Erythroblast (primary cell): ENCODE measurements around the gene CLSTN2.

Source experiments
- DNase-seq, 2 experiments: peaks; one replicate each; lab custom pipeline; 2025; lab: John Stamatoyannopoulos, UW
- GATA1 ChIP-seq: IDR thresholded peaks from 2 replicates; pipeline ENCODE4 v1.6.1; 2011; ENCODE audit warnings: low read depth, mild to moderate bottlenecking, control low read depth, low read length, moderate library complexity
- POLR2A ChIP-seq: IDR thresholded peaks from 2 replicates; pipeline ENCODE4 v1.6.1; 2011; ENCODE audit warnings: mild to moderate bottlenecking, low read length

Gene CLSTN2

GRCh38 chr3:140067487-140067886 is 132.5 kb downstream of the CLSTN2 start:
- TF ChIP-seq GATA1 = no peak
- TF ChIP-seq POLR2A = no peak

GRCh38 chr3:140068494-140069017 is 133.6 kb downstream of the CLSTN2 start:
- TF ChIP-seq POLR2A = no peak
- TF ChIP-seq GATA1 = no peak
- DNase-seq = no peak

More at GRCh38 chr3:140067487-140067886, 132.5 kb downstream of the CLSTN2 start:
- DNase-seq = no peak

- TF ChIP-seq POLR2A (no peak), GATA1 (no peak)
- DNase-seq = no peak
These were observed 138.5 kb downstream of the CLSTN2 start for GRCh38 chr3:140073278-140074045.

GRCh38 chr3:140076552-140076951 is 141.6 kb downstream of the CLSTN2 start:
- no peak for TF ChIP-seq GATA1
- no peak for DNase-seq

GRCh38 chr3:140077406-140077805 is 142.4 kb downstream of the CLSTN2 start:
- no peak for TF ChIP-seq GATA1
- no peak for TF ChIP-seq POLR2A
- DNase-seq = no peak

GRCh38 chr3:140078343-140078742 is 143.4 kb downstream of the CLSTN2 start:
- no peak for TF ChIP-seq POLR2A
- TF ChIP-seq GATA1 = no peak
- DNase-seq = no peak

GRCh38 chr3:140078940-140079339 is 144.0 kb downstream of the CLSTN2 start:
- no peak for TF ChIP-seq POLR2A
- TF ChIP-seq GATA1 = no peak
- DNase-seq = no peak

- TF ChIP-seq POLR2A (no peak), GATA1 (no peak)
- DNase-seq = no peak
These were observed 146.9 kb downstream of the CLSTN2 start for GRCh38 chr3:140081887-140082286.

- TF ChIP-seq GATA1 (no peak), POLR2A (no peak)
- DNase-seq = no peak
These were observed 150.0 kb downstream of the CLSTN2 start for GRCh38 chr3:140085001-140085400.

- TF ChIP-seq POLR2A (no peak), GATA1 (no peak)
- no peak for DNase-seq
These were observed 151.7 kb downstream of the CLSTN2 start for GRCh38 chr3:140086642-140087041.

- no peak for DNase-seq
- TF ChIP-seq POLR2A = no peak
- TF ChIP-seq GATA1 = no peak
These were observed 153.1 kb downstream of the CLSTN2 start for GRCh38 chr3:140088058-140088457.

GRCh38 chr3:140088513-140088912 is 153.5 kb downstream of the CLSTN2 start:
- no peak for DNase-seq
- TF ChIP-seq POLR2A (no peak), GATA1 (no peak)

GRCh38 chr3:140089403-140090072 is 154.6 kb downstream of the CLSTN2 start:
- DNase-seq = no peak
- no peak for TF ChIP-seq GATA1
- TF ChIP-seq POLR2A = no peak

GRCh38 chr3:140091143-140091542 is 156.2 kb downstream of the CLSTN2 start:
- TF ChIP-seq GATA1 = no peak
- no peak for TF ChIP-seq POLR2A
- no peak for DNase-seq
